Stimulated activated CD4-positive, alpha-beta T cell treated with anti-CD3 and anti-CD28 coated beads, Interleukin-1b, Interleukin-23, amount 100 ng/mL, for 48 hours (primary cell): Measurements from ENCODE around the gene ETV6.
"Not testable (repeated sequence)": the region's sequence is repeated elsewhere in the genome, so short reads cannot be mapped to it uniquely, and the experiment has no call there.

Experiments
- DNase-seq: peaks from one replicate; pipeline ENCODE4 v3.0.0-alpha.2; 2020

Gene ETV6

GRCh38 chr12:11897923-11898322 is 248.4 kb downstream of the ETV6 start:
- no peak for DNase-seq

- DNase-seq, result peak; percentile 70
These were observed 252.4 kb downstream of the ETV6 start for GRCh38 chr12:11901701-11902524.

- no peak for DNase-seq
These were observed 253.0 kb downstream of the ETV6 start for GRCh38 chr12:11902525-11902875.

GRCh38 chr12:11904124-11904523 is 254.7 kb downstream of the ETV6 start:
- no peak for DNase-seq

- DNase-seq, result no peak
These were observed 256.1 kb downstream of the ETV6 start for GRCh38 chr12:11905534-11905933.

GRCh38 chr12:11906286-11906935 is 256.9 kb downstream of the ETV6 start:
- DNase-seq, result no peak

GRCh38 chr12:11907625-11908024 is 258.2 kb downstream of the ETV6 start:
- DNase-seq, result no peak

- not testable (repeated sequence) for DNase-seq
These were observed 259.9 kb downstream of the ETV6 start for GRCh38 chr12:11909406-11909805.

- no peak for DNase-seq
These were observed 266.6 kb downstream of the ETV6 start for GRCh38 chr12:11916113-11916512.

GRCh38 chr12:11916771-11917170 is 267.3 kb downstream of the ETV6 start:
- no peak for DNase-seq

GRCh38 chr12:11917501-11917900 is 268.0 kb downstream of the ETV6 start:
- DNase-seq, result no peak

GRCh38 chr12:11920231-11920630 is 270.8 kb downstream of the ETV6 start:
- no peak for DNase-seq

- DNase-seq, result no peak
These were observed 272.9 kb downstream of the ETV6 start for GRCh38 chr12:11922361-11922760.

GRCh38 chr12:11923067-11923466 is 273.6 kb downstream of the ETV6 start:
- DNase-seq, result no peak

- DNase-seq, result no peak
These were observed 277.9 kb downstream of the ETV6 start for GRCh38 chr12:11927286-11927935.

GRCh38 chr12:11929714-11930113 is 280.2 kb downstream of the ETV6 start:
- no peak for DNase-seq

GRCh38 chr12:11939223-11939622 is 289.7 kb downstream of the ETV6 start:
- DNase-seq, result no peak

GRCh38 chr12:11941606-11942337 is 292.3 kb downstream of the ETV6 start:
- DNase-seq, result no peak

GRCh38 chr12:11943919-11944700 is 294.6 kb downstream of the ETV6 start:
- no peak for DNase-seq
